Neural progenitor cell (in vitro differentiated cells): ENCODE results near the gene DQX1. TPM values are rescaled to one million over a fixed set of nuclear protein-coding genes. Genes with fewer than 3 reads are reported as not detected.

Experiments
- DNase-seq: peaks from one replicate; pipeline ENCODE4 v3.0.0-alpha.2; 2016; ENCODE audit warnings: low spot score
- H2AFZ ChIP-seq: fragments of 200-600 bp; sonication (generic); replicated peaks from 2 replicates; pipeline ENCODE4 v1.6.1; 2016; ENCODE audit warnings: antibody characterized with exemption
- H3F3A ChIP-seq: fragments of 200-600 bp; sonication (generic); 2 replicates; pipeline ENCODE4 v1.6.1; 2016; ENCODE audit warnings: antibody characterized with exemption, low read depth
- H3K27ac ChIP-seq: fragments of 200-600 bp; sonication (generic); 2 replicates; pipeline ENCODE4 v1.5.1; 2016; ENCODE audit warnings: mild to moderate bottlenecking
- H3K27me3 ChIP-seq: fragments of 200-600 bp; sonication (generic); 2 replicates; pipeline ENCODE4 v1.6.1; 2016; ENCODE audit warnings: mild to moderate bottlenecking, moderate library complexity
- H3K36me3 ChIP-seq: fragments of 200-600 bp; sonication (generic); 2 replicates; pipeline ENCODE4 v1.5.1; 2016
- H3K4me1 ChIP-seq: fragments of 200-600 bp; sonication (generic); 2 replicates; pipeline ENCODE4 v1.6.1; 2016; ENCODE audit warnings: mixed run types
- H3K4me2 ChIP-seq: fragments of 200-600 bp; sonication (generic); 2 replicates; pipeline ENCODE4 v1.6.1; 2016
- H3K4me3 ChIP-seq: fragments of 200-600 bp; sonication (generic); 2 replicates; pipeline ENCODE4 v1.5.1; 2016
- H3K79me2 ChIP-seq: fragments of 200-600 bp; sonication (generic); 2 replicates; pipeline ENCODE4 v1.6.1; 2016; ENCODE audit warnings: low read depth
- H3K9ac ChIP-seq: fragments of 200-600 bp; sonication (generic); 2 replicates; pipeline ENCODE4 v1.6.1; 2016
- H3K9me3 ChIP-seq: fragments of 200-600 bp; sonication (generic); 2 replicates; pipeline ENCODE4 v1.5.1; 2016; ENCODE audit warnings: low read depth
- H4K20me1 ChIP-seq: fragments of 200-600 bp; sonication (generic); 2 replicates; pipeline ENCODE4 v1.6.1; 2016; ENCODE audit warnings: low read depth
- H3K27ac Mint-ChIP-seq: 3 replicates; pipeline ENCODE4 v1.8.0; 2021; ENCODE audit warnings: mixed read lengths
- H3K27me3 Mint-ChIP-seq: 2 replicates; pipeline ENCODE4 v1.8.0; 2022; ENCODE audit warnings: low read depth, mild to moderate bottlenecking, inconsistent platforms, moderate library complexity, mixed read lengths; ENCODE audit not compliant: insufficient read depth
- H3K36me3 Mint-ChIP-seq: 3 replicates; pipeline ENCODE4 v1.8.0; 2021; ENCODE audit warnings: mixed read lengths
- H3K4me1 Mint-ChIP-seq: 3 replicates; pipeline ENCODE4 v1.8.0; 2021; ENCODE audit warnings: mixed read lengths
- H3K4me3 Mint-ChIP-seq: 3 replicates; pipeline ENCODE4 v1.8.0; 2021; ENCODE audit warnings: mild to moderate bottlenecking, moderate library complexity, mixed read lengths
- H3K9me3 Mint-ChIP-seq: 3 replicates; pipeline ENCODE4 v1.8.0; 2020; ENCODE audit warnings: mixed read lengths
- CTCF ChIP-seq: fragments of 200-600 bp; sonication (generic); IDR thresholded peaks from 2 replicates; pipeline ENCODE4 v1.5.1; 2017; ENCODE audit warnings: antibody characterized with exemption, mild to moderate bottlenecking
- EZH2 ChIP-seq: fragments of 200-600 bp; sonication (generic); IDR thresholded peaks from 2 replicates; pipeline ENCODE4 v1.6.1; 2017; ENCODE audit warnings: antibody characterized with exemption, mild to moderate bottlenecking, moderate library complexity
- EZH2phosphoT487 ChIP-seq: fragments of 200-600 bp; sonication (generic); IDR thresholded peaks from 2 replicates; pipeline ENCODE4 v1.6.1; 2017; ENCODE audit warnings: antibody characterized with exemption
- total RNA-seq: library from RNA; depleted of rRNA; stranded (reverse); fragments of >200 nt; gene quantifications from 2 replicates; pipeline ENCODE4 v1.2.3, GENCODE V29; 2015; ENCODE audit warnings: low replicate concordance

Gene DQX1
- total RNA-seq, 1 donor from 2014 or later: 0.11 TPM

GRCh38 chr2:74559912-74560311 lies 33.9 kb upstream of the DQX1 start:
- H3K79me2 ChIP-seq: no peaks in the 10 kb centered on the region
- H2AFZ ChIP-seq: no peak overlapping the region
- Mint-ChIP-seq H3K4me1 (peaks cover 2% of the 10 kb centered on the region), H3K36me3 (no peaks in the 10 kb centered on the region), H3K9me3 (no peaks in the 10 kb centered on the region), H3K27me3 (peaks cover 30% of the 10 kb centered on the region), H3K27ac (no peak overlapping the region), H3K4me3 (no peak overlapping the region)
- no peak overlapping the region for H3K9ac ChIP-seq
- no peak overlapping the region for H3K4me3 ChIP-seq
- H3K9me3 ChIP-seq: no peaks in the 10 kb centered on the region
- H3K4me2 ChIP-seq: no peak overlapping the region
- no peak for DNase-seq
- H3F3A ChIP-seq: peaks cover 6% of the 10 kb centered on the region
- H3K27me3 ChIP-seq: peaks cover 49% of the 10 kb centered on the region
- peaks cover 13% of the 10 kb centered on the region for H4K20me1 ChIP-seq
- H3K4me1 ChIP-seq: peaks cover 4% of the 10 kb centered on the region
- no peak for TF ChIP-seq EZH2phosphoT487
- no peak for TF ChIP-seq EZH2
- TF ChIP-seq CTCF: no peak
- no peaks in the 10 kb centered on the region for H3K36me3 ChIP-seq
- no peak overlapping the region for H3K27ac ChIP-seq

GRCh38 chr2:74558284-74559230 lies 32.5 kb upstream of the DQX1 start:
- H3K9me3 Mint-ChIP-seq: no peaks in the 10 kb centered on the region
- no peak overlapping the region for H3K27ac ChIP-seq
- H3F3A ChIP-seq: peaks cover 19% of the 10 kb centered on the region
- H3K4me2 ChIP-seq: no peak overlapping the region
- H3K27me3 Mint-ChIP-seq: peaks cover 31% of the 10 kb centered on the region
- H3K36me3 ChIP-seq: no peaks in the 10 kb centered on the region
- H3K9me3 ChIP-seq: no peaks in the 10 kb centered on the region
- H2AFZ ChIP-seq: no peak overlapping the region
- no peak for TF ChIP-seq EZH2
- TF ChIP-seq EZH2phosphoT487: no peak
- no peak for TF ChIP-seq CTCF
- DNase-seq: no peak
- peaks cover 2% of the 10 kb centered on the region for H3K4me1 Mint-ChIP-seq
- peaks cover 52% of the 10 kb centered on the region for H3K27me3 ChIP-seq
- no peak overlapping the region for H3K27ac Mint-ChIP-seq
- H3K79me2 ChIP-seq: no peaks in the 10 kb centered on the region
- no peak overlapping the region for H3K4me3 ChIP-seq
- H3K36me3 Mint-ChIP-seq: no peaks in the 10 kb centered on the region
- peaks cover 13% of the 10 kb centered on the region for H4K20me1 ChIP-seq
- no peak overlapping the region for H3K9ac ChIP-seq
- peaks cover 4% of the 10 kb centered on the region for H3K4me1 ChIP-seq
- no peak overlapping the region for H3K4me3 Mint-ChIP-seq

- peaks cover 40% of the 10 kb centered on the region for H3K27me3 ChIP-seq
- no peak overlapping the region for H3K27ac Mint-ChIP-seq
Observed at GRCh38 chr2:74556831-74557370, 30.9 kb upstream of the DQX1 start.

More at GRCh38 chr2:74556831-74557370, 30.9 kb upstream of the DQX1 start:
- H3K4me3 Mint-ChIP-seq: peak overlapping the region; percentile 95
- Histone ChIP-seq H4K20me1 (peaks cover 22% of the 10 kb centered on the region), H3K9me3 (no peaks in the 10 kb centered on the region), H3K27ac (no peak overlapping the region), H3K4me3 (no peak overlapping the region), H3K4me2 (no peak overlapping the region), H3K36me3 (no peaks in the 10 kb centered on the region), H3K4me1 (peaks cover 12% of the 10 kb centered on the region), H2AFZ (no peak overlapping the region), H3F3A (peaks cover 31% of the 10 kb centered on the region), H3K79me2 (peaks cover 9% of the 10 kb centered on the region), H3K9ac (no peak overlapping the region)
- peaks cover 2% of the 10 kb centered on the region for H3K36me3 Mint-ChIP-seq
- H3K4me1 Mint-ChIP-seq: peaks cover 6% of the 10 kb centered on the region
- DNase-seq: no peak
- TF ChIP-seq EZH2phosphoT487 (no peak), EZH2 (no peak), CTCF (no peak)
- no peaks in the 10 kb centered on the region for H3K9me3 Mint-ChIP-seq
- peaks cover 26% of the 10 kb centered on the region for H3K27me3 Mint-ChIP-seq
